ENCODE measurements around the gene PARP11. TPM values are rescaled to one million over a fixed set of nuclear protein-coding genes. Genes with fewer than 3 reads are reported as not detected.

PARP11 gene
- total and polyA plus RNA-seq, 4 donors = 2.2 to 7.1 (median 4.0) TPM

GRCh38 chr12:3891201-3891600, 18.0 kb upstream of the PARP11 start:
- 83% methylated on average over 10 of the region's 10 CpGs for WGBS
- TF ChIP-seq ZBTB33 (IDR thresholded peaks at IDR 0.05) = no peak
- TF ChIP-seq MAX (IDR thresholded peaks at IDR 0.05) = no peak
- no peak for TF ChIP-seq JUND (IDR thresholded peaks at IDR 0.05)
- TF ChIP-seq FOXA1 (IDR thresholded peaks at IDR 0.05) = no peak
- no peak for TF ChIP-seq TAF1 (conservative IDR thresholded peaks at IDR 0.05)
- TF ChIP-seq CTCF (IDR thresholded peaks at IDR 0.05; ENCODE audit: low read depth, low read length, missing input control) = no peak
- TF ChIP-seq GABPA (IDR thresholded peaks at IDR 0.05 in 1 of 2, conservative IDR thresholded peaks at IDR 0.05 in 1 of 2) = no peak
- TF ChIP-seq EGR1 (IDR thresholded peaks at IDR 0.05; ENCODE audit: low read depth in 2 of 2) = no peak
- TF ChIP-seq REST (IDR thresholded peaks at IDR 0.05) = no peak
- no peak for TF ChIP-seq ATF3 (IDR thresholded peaks at IDR 0.05)
- TF ChIP-seq YY1 (IDR thresholded peaks at IDR 0.05) = no peak
- TF ChIP-seq RXRA (IDR thresholded peaks at IDR 0.05) = no peak
- no peak for TF ChIP-seq FOXA2 (IDR thresholded peaks at IDR 0.05)
- no peak for DNase-seq (ENCODE audit: low spot score)
- Histone ChIP-seq H3K9ac (ENCODE audit: low read depth in 1 of 2, low read length in 2 of 2) (no peak overlapping the region), H3K27me3 (ENCODE audit: control insufficient read depth in 4 of 4, insufficient read depth in 4 of 4, low read length in 3 of 4) (no peaks in the 10 kb centered on the region), H3K27ac (ENCODE audit: low read depth in 1 of 2, low read length in 2 of 2) (no peak overlapping the region), H3K36me3 (ENCODE audit: control insufficient read depth in 4 of 4, insufficient read depth in 3 of 4, low read depth in 1 of 4, low read length in 3 of 4) (no peaks in the 10 kb centered on the region), H3K9me3 (ENCODE audit: control insufficient read depth in 4 of 4, low read length in 3 of 4) (no peaks in the 10 kb centered on the region), H3K4me3 (ENCODE audit: low read depth in 1 of 3, low read length in 3 of 3) (no peak overlapping the region), H3K4me1 (ENCODE audit: control insufficient read depth in 4 of 4, insufficient read depth in 4 of 4, low read length in 3 of 4) (no peaks in the 10 kb centered on the region)

- no peaks in the 10 kb centered on the region for H3K36me3 ChIP-seq (ENCODE audit: control insufficient read depth in 4 of 4, insufficient read depth in 3 of 4, low read depth in 1 of 4, low read length in 3 of 4)
- no peak overlapping the region for H3K9ac ChIP-seq (ENCODE audit: low read depth in 1 of 2, low read length in 2 of 2)
- no peaks in the 10 kb centered on the region for H3K27me3 ChIP-seq (ENCODE audit: control insufficient read depth in 4 of 4, insufficient read depth in 4 of 4, low read length in 3 of 4)
- no peak overlapping the region for H3K27ac ChIP-seq (ENCODE audit: low read depth in 1 of 2, low read length in 2 of 2)
- WGBS = 89% methylated on average over 7 of the region's 7 CpGs
- H3K9me3 ChIP-seq (ENCODE audit: control insufficient read depth in 4 of 4, low read length in 3 of 4) = no peaks in the 10 kb centered on the region
- no peak for DNase-seq (ENCODE audit: low spot score)
- H3K4me1 ChIP-seq (ENCODE audit: control insufficient read depth in 4 of 4, insufficient read depth in 4 of 4, low read length in 3 of 4) = peaks cover 0 to 4% (median 3%) of the 10 kb centered on the region in 4 donors
- H3K4me3 ChIP-seq (ENCODE audit: low read depth in 1 of 3, low read length in 3 of 3) = no peak overlapping the region
- no peak for TF ChIP-seq FOXA2 (IDR thresholded peaks at IDR 0.05)
- no peak for TF ChIP-seq EGR1 (IDR thresholded peaks at IDR 0.05; ENCODE audit: low read depth in 2 of 2)
- TF ChIP-seq YY1 (IDR thresholded peaks at IDR 0.05) = no peak
- no peak for TF ChIP-seq ATF3 (IDR thresholded peaks at IDR 0.05)
- no peak for TF ChIP-seq JUND (IDR thresholded peaks at IDR 0.05)
- no peak for TF ChIP-seq HNF4A (conservative IDR thresholded peaks at IDR 0.05)
- no peak for TF ChIP-seq REST (IDR thresholded peaks at IDR 0.05)
- no peak for TF ChIP-seq NR2F2 (IDR thresholded peaks at IDR 0.05)
- no peak for TF ChIP-seq TAF1 (conservative IDR thresholded peaks at IDR 0.05)
- no peak for TF ChIP-seq RXRA (IDR thresholded peaks at IDR 0.05)
- TF ChIP-seq MAX (IDR thresholded peaks at IDR 0.05) = no peak
- TF ChIP-seq GABPA (IDR thresholded peaks at IDR 0.05 in 1 of 2, conservative IDR thresholded peaks at IDR 0.05 in 1 of 2) = no peak
- TF ChIP-seq SP1 (IDR thresholded peaks at IDR 0.05) = no peak
- TF ChIP-seq ZBTB33 (IDR thresholded peaks at IDR 0.05) = no peak
- no peak for TF ChIP-seq FOXA1 (IDR thresholded peaks at IDR 0.05)
These were observed 15.5 kb upstream of the PARP11 start for GRCh38 chr12:3888659-3889058.

Measured in liver (tissue), 9 donors.